Measurements from ENCODE around the gene XRRA1.

The XRRA1 gene

GRCh38 chr11:74950374-74950969 lies 1.6 kb upstream of the XRRA1 start:
- DNase-seq = no peak

- DNase-seq = peak; percentile 54
Measured at GRCh38 chr11:74949753-74950137, 854 bp upstream of the XRRA1 start.

GRCh38 chr11:74948546-74948897 lies 369 bp downstream of the XRRA1 start:
- DNase-seq = peak; percentile 84

- no peak for DNase-seq
Measured at GRCh38 chr11:74942073-74942759, 6.7 kb downstream of the XRRA1 start.

GRCh38 chr11:74941492-74941891 lies 7.4 kb downstream of the XRRA1 start:
- no peak for DNase-seq

GRCh38 chr11:74937696-74938475 lies 11.0 kb downstream of the XRRA1 start:
- DNase-seq = no peak

- no peak for DNase-seq
Measured at GRCh38 chr11:74936976-74937375, 11.9 kb downstream of the XRRA1 start.

- no peak for DNase-seq
Measured at GRCh38 chr11:74936087-74936486, 12.8 kb downstream of the XRRA1 start.

GRCh38 chr11:74935285-74935684 lies 13.6 kb downstream of the XRRA1 start:
- DNase-seq = no peak

GRCh38 chr11:74933765-74934164 lies 15.1 kb downstream of the XRRA1 start:
- DNase-seq = no peak

- peak; percentile 33 for DNase-seq
Measured at GRCh38 chr11:74932797-74933196, 16.1 kb downstream of the XRRA1 start.

GRCh38 chr11:74932169-74932568 lies 16.7 kb downstream of the XRRA1 start:
- DNase-seq = no peak

GRCh38 chr11:74929431-74930363 lies 19.2 kb downstream of the XRRA1 start:
- peak; percentile 99 for DNase-seq

GRCh38 chr11:74927496-74927895 lies 21.4 kb downstream of the XRRA1 start:
- no peak for DNase-seq

- no peak for DNase-seq
Measured at GRCh38 chr11:74926304-74927030, 22.4 kb downstream of the XRRA1 start.

GRCh38 chr11:74925281-74925680 lies 23.6 kb downstream of the XRRA1 start:
- no peak for DNase-seq

GRCh38 chr11:74923125-74923524 lies 25.8 kb downstream of the XRRA1 start:
- no peak for DNase-seq

GRCh38 chr11:74909812-74910211 lies 39.1 kb downstream of the XRRA1 start:
- no peak for DNase-seq

- DNase-seq = no peak
Measured at GRCh38 chr11:74909385-74909784, 39.5 kb downstream of the XRRA1 start.

GRCh38 chr11:74905326-74905725 lies 43.6 kb downstream of the XRRA1 start:
- DNase-seq = no peak

- DNase-seq = no peak
Measured at GRCh38 chr11:74902342-74902741, 46.5 kb downstream of the XRRA1 start.

- DNase-seq = no peak
Measured at GRCh38 chr11:74896311-74896710, 52.6 kb downstream of the XRRA1 start.
